Caco-2 (cell line): Measurements from ENCODE around the gene RAD54L. TPM values are rescaled to one million over a fixed set of nuclear protein-coding genes. Genes with fewer than 3 reads are reported as not detected.

Source experiments
- BruUV-seq: library from RNA; stranded (reverse); fragments of 400-500 nt; replicated peaks from 2 replicates; lab custom pipeline; 2021; lab: Mats Ljungman, UMichigan
- CTCF ChIA-PET: fragments of 300-600 bp; sonication (Branson Sonifier 250); formaldehyde crosslinking; loops from one replicate; lab custom pipeline; 2022; ENCODE audit warnings: antibody characterized with exemption; lab: Charles Lee
- POLR2A ChIA-PET: fragments of 300-600 bp; sonication (Branson Sonifier 250); formaldehyde crosslinking; loops from one replicate; lab custom pipeline; 2022; ENCODE audit warnings: antibody characterized with exemption; lab: Charles Lee
- DNase-seq, 2 experiments: peaks; one replicate each; pipeline versions ENCODE4 v3.0.0 to v3.0.0-alpha.2; 2020 to 2022
- H3K27me3 ChIP-seq: replicated peaks from 2 replicates; pipeline ENCODE4 v1.6.0; 2011; ENCODE audit warnings: low read length; ENCODE audit not compliant: control insufficient read depth, insufficient read depth
- H3K36me3 ChIP-seq: 2 replicates; pipeline ENCODE4 v1.5.1; 2011; ENCODE audit warnings: low read length; ENCODE audit not compliant: control insufficient read depth, insufficient read depth
- H3K4me1 ChIP-seq: fragments of 250-450 bp; sonication (Bioruptor Pico); 2 replicates; pipeline ENCODE4 v1.5.1; 2020; ENCODE audit warnings: mild to moderate bottlenecking
- H3K4me3 ChIP-seq: 2 replicates; pipeline ENCODE4 v1.5.1; 2011; ENCODE audit warnings: low read depth, mild to moderate bottlenecking, control low read depth, low read length
- H3K9me3 ChIP-seq: fragments of 250-450 bp; sonication (Bioruptor Pico); 2 replicates; pipeline ENCODE4 v1.5.1; 2020; ENCODE audit warnings: mild to moderate bottlenecking, moderate library complexity
- H3K27ac Mint-ChIP-seq: one replicate; pipeline ENCODE4 v1.8.0; 2022; ENCODE audit warnings: mixed read lengths; ENCODE audit not compliant: unreplicated experiment
- H3K27me3 Mint-ChIP-seq: one replicate; pipeline ENCODE4 v1.8.0; 2022; ENCODE audit warnings: mixed read lengths; ENCODE audit not compliant: insufficient read depth, unreplicated experiment
- H3K36me3 Mint-ChIP-seq: one replicate; pipeline ENCODE4 v1.8.0; 2022; ENCODE audit warnings: mild to moderate bottlenecking, mixed read lengths; ENCODE audit not compliant: insufficient read depth, unreplicated experiment
- H3K4me1 Mint-ChIP-seq: one replicate; pipeline ENCODE4 v1.8.0; 2022; ENCODE audit warnings: low read depth, mixed read lengths; ENCODE audit not compliant: unreplicated experiment
- H3K4me3 Mint-ChIP-seq: one replicate; pipeline ENCODE4 v1.8.0; 2022; ENCODE audit warnings: mild to moderate bottlenecking, moderate library complexity, mixed read lengths; ENCODE audit not compliant: unreplicated experiment
- H3K9me3 Mint-ChIP-seq: one replicate; pipeline ENCODE4 v1.8.0; 2022; ENCODE audit warnings: mixed read lengths; ENCODE audit not compliant: unreplicated experiment
- intact Hi-C: fragments of 100-400 bp; cut with micrococcal nuclease; formaldehyde crosslinking; loops from one replicate; pipeline ENCODE4 v1.10.0; 2022; ENCODE audit not compliant: unreplicated experiment
- total RNA-seq: library from RNA; stranded (reverse); gene quantifications from 2 replicates; pipeline ENCODE4 v1.2.3, GENCODE V29; 2022
- TF ChIP-seq, protein P1 (sequence below), 2 experiments: fragments of 200-600 bp in 1 of 2; IDR thresholded peaks; 1 replicate in 1 of 2; 2 replicates in 1 of 2; pipeline versions ENCODE4 v1.5.1 to v1.8.0; 2011 to 2022; ENCODE audit warnings: antibody characterized with exemption in 1 of 2, control low read depth in 1 of 2, inconsistent platforms in 1 of 2, low read depth in 1 of 2, low read length in 1 of 2, mild to moderate bottlenecking in 1 of 2, moderate library complexity in 1 of 2; ENCODE audit not compliant: insufficient read depth in 1 of 2, severe bottlenecking in 1 of 2, unreplicated experiment in 1 of 2

The RAD54L gene
- total RNA-seq, 1 experiment from 2014 or later: 29.1 TPM

DNA sequence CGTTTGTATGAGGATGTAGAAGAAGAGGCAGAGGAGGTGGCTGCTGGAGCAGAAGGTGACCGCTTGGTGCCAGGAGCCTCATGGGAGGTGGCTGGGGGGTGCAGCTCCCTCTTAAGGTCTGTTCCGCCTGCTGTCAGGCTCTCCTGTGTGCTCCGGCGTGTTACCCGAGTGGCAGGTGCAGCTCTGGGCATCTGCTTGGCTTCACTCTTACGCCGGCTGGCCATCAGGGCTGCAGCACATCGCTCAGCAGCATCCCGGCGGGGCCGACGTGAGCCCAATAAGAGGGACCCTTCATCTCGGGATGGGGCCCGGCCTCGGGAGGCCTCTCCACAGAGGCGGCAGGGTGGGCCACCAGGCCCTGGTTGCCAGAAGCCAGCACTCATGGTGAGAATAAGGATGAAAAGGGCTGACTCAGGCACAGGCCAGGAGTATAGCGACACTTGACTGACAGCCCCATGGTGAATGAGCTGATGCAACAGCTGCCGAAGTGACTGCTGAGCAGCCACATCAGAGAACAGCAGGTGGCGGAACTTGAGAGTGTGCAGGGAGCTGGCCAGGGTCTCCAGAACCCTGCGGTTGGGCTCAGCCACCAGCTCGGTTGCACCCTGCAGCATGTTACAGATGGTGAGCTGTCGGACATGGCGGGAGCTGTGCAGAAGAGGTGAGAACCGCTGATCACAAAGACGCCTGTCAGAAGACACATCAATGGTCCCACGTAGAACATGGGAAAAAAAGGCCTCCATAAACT, 38.3 kb downstream of the RAD54L start:
- TSS peak; percentile 15 for BruUV-seq
- POLR2A ChIA-PET: interaction anchor here (1.3 kb wide), 1 partner anchor 17 kb away, joined by 3 read pairs; the partner anchor contains the start of genes LRRC41 and UQCRH
- Mint-ChIP-seq H3K4me1 (peaks cover 30% of the 10 kb centered on the region), H3K27me3 (no peaks in the 10 kb centered on the region), H3K36me3 (peaks cover 75% of the 10 kb centered on the region), H3K27ac (peak overlapping the region; percentile 74), H3K9me3 (no peaks in the 10 kb centered on the region), H3K4me3 (peak overlapping the region; percentile 37)
- Histone ChIP-seq H3K4me1 (peaks cover 21% of the 10 kb centered on the region), H3K9me3 (no peaks in the 10 kb centered on the region), H3K4me3 (no peak overlapping the region), H3K27me3 (no peaks in the 10 kb centered on the region), H3K36me3 (no peaks in the 10 kb centered on the region; the same call in 1 of the 2 replicates)
- TF ChIP-seq, protein P1, sequence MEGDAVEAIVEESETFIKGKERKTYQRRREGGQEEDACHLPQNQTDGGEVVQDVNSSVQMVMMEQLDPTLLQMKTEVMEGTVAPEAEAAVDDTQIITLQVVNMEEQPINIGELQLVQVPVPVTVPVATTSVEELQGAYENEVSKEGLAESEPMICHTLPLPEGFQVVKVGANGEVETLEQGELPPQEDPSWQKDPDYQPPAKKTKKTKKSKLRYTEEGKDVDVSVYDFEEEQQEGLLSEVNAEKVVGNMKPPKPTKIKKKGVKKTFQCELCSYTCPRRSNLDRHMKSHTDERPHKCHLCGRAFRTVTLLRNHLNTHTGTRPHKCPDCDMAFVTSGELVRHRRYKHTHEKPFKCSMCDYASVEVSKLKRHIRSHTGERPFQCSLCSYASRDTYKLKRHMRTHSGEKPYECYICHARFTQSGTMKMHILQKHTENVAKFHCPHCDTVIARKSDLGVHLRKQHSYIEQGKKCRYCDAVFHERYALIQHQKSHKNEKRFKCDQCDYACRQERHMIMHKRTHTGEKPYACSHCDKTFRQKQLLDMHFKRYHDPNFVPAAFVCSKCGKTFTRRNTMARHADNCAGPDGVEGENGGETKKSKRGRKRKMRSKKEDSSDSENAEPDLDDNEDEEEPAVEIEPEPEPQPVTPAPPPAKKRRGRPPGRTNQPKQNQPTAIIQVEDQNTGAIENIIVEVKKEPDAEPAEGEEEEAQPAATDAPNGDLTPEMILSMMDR (IDR thresholded peaks at IDR 0.05; ENCODE audit: insufficient read depth in 1 of 2, low read depth in 1 of 2, low read length in 1 of 2, severe bottlenecking in 1 of 2, unreplicated experiment in 1 of 2): no peak
- intact Hi-C loops: loop anchor here (10.0 kb wide), 1 partner anchor 59 kb away; the partner anchor contains the start of gene NSUN4
- CTCF ChIA-PET: no interaction called here
- peak in 1 of 2 experiments; percentile 51 for DNase-seq

DNA sequence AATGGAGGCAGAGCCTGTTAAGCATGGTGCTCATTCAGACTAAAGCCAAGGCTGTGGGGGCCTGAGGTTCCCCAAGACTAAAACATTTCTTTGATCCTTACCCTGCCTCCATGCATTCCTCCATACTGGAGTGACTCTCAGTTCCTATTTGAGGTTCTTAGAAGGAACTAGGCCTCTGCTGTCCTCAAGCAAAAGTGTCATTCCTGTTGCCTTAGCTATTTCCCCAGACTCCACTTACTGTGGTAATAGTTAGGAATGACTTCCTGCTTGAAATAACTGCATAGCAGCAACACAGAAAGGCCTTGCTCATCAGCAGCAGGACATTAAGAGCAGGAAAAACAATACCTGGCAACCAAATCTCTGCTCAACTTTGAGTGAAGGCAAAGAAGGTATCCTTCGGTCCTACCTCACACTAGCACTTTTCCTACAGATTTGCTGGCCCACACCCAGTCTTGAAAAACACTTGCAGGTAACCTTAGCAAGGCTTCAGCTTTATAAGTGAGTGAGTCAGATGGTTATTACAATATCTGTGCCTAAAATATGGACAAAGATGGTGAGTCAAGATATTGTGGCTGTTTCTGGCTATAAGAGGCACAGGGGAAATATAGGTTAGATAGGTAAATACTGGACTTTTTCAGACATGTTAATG, 41.0 kb downstream of the RAD54L start:
- Histone ChIP-seq H3K36me3 (no peaks in the 10 kb centered on the region; the same call in 1 of the 2 replicates), H3K27me3 (no peaks in the 10 kb centered on the region), H3K4me1 (peaks cover 21% of the 10 kb centered on the region), H3K4me3 (no peak overlapping the region), H3K9me3 (no peaks in the 10 kb centered on the region)
- Mint-ChIP-seq H3K27ac (peak overlapping the region; percentile 11), H3K4me1 (peaks cover 22% of the 10 kb centered on the region), H3K36me3 (peaks cover 63% of the 10 kb centered on the region), H3K9me3 (no peaks in the 10 kb centered on the region), H3K27me3 (no peaks in the 10 kb centered on the region), H3K4me3 (no peak overlapping the region)
- CTCF ChIA-PET: no interaction called here
- intact Hi-C loops: loop anchor here (10.0 kb wide), 1 partner anchor 56 kb away; the partner anchor contains the start of gene NSUN4
- DNase-seq: no peak
- POLR2A ChIA-PET: no interaction called here
- TF ChIP-seq, protein P1 (IDR thresholded peaks at IDR 0.05; ENCODE audit: insufficient read depth in 1 of 2, low read depth in 1 of 2, low read length in 1 of 2, severe bottlenecking in 1 of 2, unreplicated experiment in 1 of 2): no peak
- no TSS peak for BruUV-seq

DNA sequence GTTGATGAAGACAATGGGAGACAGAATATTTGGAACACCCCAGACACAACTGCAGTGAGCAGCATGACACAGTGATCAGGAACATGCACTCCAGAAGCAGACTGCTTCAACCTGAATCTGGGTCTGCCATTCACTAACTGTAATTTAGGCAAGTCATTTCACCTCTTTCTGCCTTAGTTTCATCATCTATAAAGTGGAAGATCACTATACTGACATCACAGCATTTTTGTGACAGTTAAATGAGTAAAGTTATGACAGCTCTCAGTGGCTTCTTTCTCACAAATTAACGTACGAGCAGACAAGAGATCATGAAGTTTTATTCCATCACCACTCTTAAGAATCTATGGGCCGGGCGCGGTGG, 41.6 kb downstream of the RAD54L start:
- H3K4me1 Mint-ChIP-seq: peaks cover 16% of the 10 kb centered on the region
- TF ChIP-seq, protein P1 (IDR thresholded peaks at IDR 0.05; ENCODE audit: insufficient read depth in 1 of 2, low read depth in 1 of 2, low read length in 1 of 2, severe bottlenecking in 1 of 2, unreplicated experiment in 1 of 2): no peak
- no peak overlapping the region for H3K4me3 Mint-ChIP-seq
- DNase-seq: no peak
- POLR2A ChIA-PET: no interaction called here
- H3K9me3 Mint-ChIP-seq: no peaks in the 10 kb centered on the region
- H3K27me3 Mint-ChIP-seq: no peaks in the 10 kb centered on the region
- H3K27me3 ChIP-seq: no peaks in the 10 kb centered on the region
- peaks cover 61% of the 10 kb centered on the region for H3K36me3 Mint-ChIP-seq
- intact Hi-C loops: loop anchor here (10.0 kb wide), 1 partner anchor 56 kb away; the partner anchor contains the start of gene NSUN4
- no peaks in the 10 kb centered on the region; the same call in 1 of the 2 replicates for H3K36me3 ChIP-seq
- no peak overlapping the region for H3K4me3 ChIP-seq
- BruUV-seq: no TSS peak
- H3K4me1 ChIP-seq: peaks cover 18% of the 10 kb centered on the region
- H3K27ac Mint-ChIP-seq: peak overlapping the region; percentile 11
- H3K9me3 ChIP-seq: no peaks in the 10 kb centered on the region
- CTCF ChIA-PET: no interaction called here
